Liver (tissue), 9 donors: ENCODE results near the gene SLC45A2. TPM values are rescaled to one million over a fixed set of nuclear protein-coding genes. Genes with fewer than 3 reads are reported as not detected.

Experiments
- DNase-seq: peaks from one replicate; pipeline ENCODE4 v3.0.0-alpha.2; 2017; ENCODE audit warnings: low spot score
- H3K27ac ChIP-seq, 2 donors: one replicate each; pipeline ENCODE4 v1.7.0; 2013; ENCODE audit warnings: inconsistent platforms in 2 of 2, low read length in 2 of 2, control low read depth in 1 of 2, low read depth in 1 of 2, mild to moderate bottlenecking in 1 of 2
- H3K27me3 ChIP-seq, 4 donors: one replicate each; pipeline versions ENCODE4 v1.6.1 to v1.7.0; 2013; ENCODE audit warnings: low read length in 3 of 4, inconsistent platforms in 1 of 4, mild to moderate bottlenecking in 1 of 4, moderate library complexity in 1 of 4; ENCODE audit not compliant: control insufficient read depth in 4 of 4, insufficient read depth in 4 of 4
- H3K36me3 ChIP-seq, 4 donors: one replicate each; pipeline versions ENCODE4 v1.6.1 to v1.7.0; 2013; ENCODE audit warnings: low read length in 3 of 4, mild to moderate bottlenecking in 3 of 4, low read depth in 1 of 4, moderate library complexity in 1 of 4; ENCODE audit not compliant: control insufficient read depth in 4 of 4, insufficient read depth in 3 of 4
- H3K4me1 ChIP-seq, 4 donors: one replicate each; pipeline versions ENCODE4 v1.6.1 to v1.7.0; 2013; ENCODE audit warnings: low read length in 3 of 4, mild to moderate bottlenecking in 3 of 4, moderate library complexity in 1 of 4; ENCODE audit not compliant: control insufficient read depth in 4 of 4, insufficient read depth in 4 of 4
- H3K4me3 ChIP-seq, 3 donors: one replicate each; pipeline versions ENCODE4 v1.6.1 to v1.7.0; 2013; ENCODE audit warnings: low read length in 3 of 3, control low read depth in 1 of 3, low read depth in 1 of 3, mild to moderate bottlenecking in 1 of 3
- H3K9ac ChIP-seq, 2 donors: one replicate each; pipeline ENCODE4 v1.7.0; 2013; ENCODE audit warnings: low read length in 2 of 2, mild to moderate bottlenecking in 2 of 2, moderate library complexity in 2 of 2, control low read depth in 1 of 2, low read depth in 1 of 2
- H3K9me3 ChIP-seq, 4 donors: one replicate each; pipeline versions ENCODE4 v1.6.1 to v1.7.0; 2013; ENCODE audit warnings: low read length in 3 of 4; ENCODE audit not compliant: control insufficient read depth in 4 of 4
- CTCF ChIP-seq: fragments of 150-350 bp; IDR thresholded peaks from 2 replicates; pipeline ENCODE4 v1.5.1; 2017; ENCODE audit warnings: improper control_type of control experiment, low read depth, low read length; ENCODE audit not compliant: missing input control
- EGR1 ChIP-seq, 2 donors: IDR thresholded peaks; 2 replicates each; pipeline ENCODE4 v1.6.1; 2016 to 2018; ENCODE audit warnings: antibody characterized with exemption in 2 of 2, low read depth in 2 of 2
- FOXA1 ChIP-seq: IDR thresholded peaks from 2 replicates; pipeline ENCODE4 v1.6.1; 2016; ENCODE audit warnings: antibody characterized with exemption
- FOXA2 ChIP-seq: IDR thresholded peaks from 2 replicates; pipeline ENCODE4 v1.6.1; 2016; ENCODE audit warnings: antibody characterized with exemption
- GABPA ChIP-seq, 2 donors: IDR thresholded peaks in 1 of 2; conservative IDR thresholded peaks in 1 of 2; 2 replicates each; pipeline ENCODE4 v1.6.1; 2016; ENCODE audit warnings: antibody characterized with exemption in 2 of 2, mild to moderate bottlenecking in 1 of 2, moderate library complexity in 1 of 2
- HNF4A ChIP-seq, 2 donors: conservative IDR thresholded peaks; 2 replicates each; pipeline ENCODE4 v1.6.1; 2016; ENCODE audit warnings: antibody characterized with exemption in 2 of 2, mild to moderate bottlenecking in 2 of 2
- HNF4G ChIP-seq: IDR thresholded peaks from 2 replicates; pipeline ENCODE4 v1.6.1; 2016; ENCODE audit warnings: antibody characterized with exemption
- JUND ChIP-seq, 2 donors: IDR thresholded peaks; 2 replicates each; pipeline ENCODE4 v1.6.1; 2016; ENCODE audit warnings: antibody characterized with exemption in 2 of 2
- MAX ChIP-seq: IDR thresholded peaks from 2 replicates; pipeline ENCODE4 v1.6.1; 2016; ENCODE audit warnings: antibody characterized with exemption
- NR2F2 ChIP-seq: IDR thresholded peaks from 2 replicates; pipeline ENCODE4 v1.6.1; 2016; ENCODE audit warnings: antibody characterized with exemption
- RAD21 ChIP-seq, 2 donors: IDR thresholded peaks; 2 replicates each; pipeline ENCODE4 v1.6.1; 2016; ENCODE audit warnings: antibody characterized with exemption in 2 of 2, mild to moderate bottlenecking in 2 of 2
- RXRA ChIP-seq, 2 donors: IDR thresholded peaks; 2 replicates each; pipeline ENCODE4 v1.6.1; 2017 to 2018; ENCODE audit warnings: antibody characterized with exemption in 2 of 2, mild to moderate bottlenecking in 1 of 2
- SP1 ChIP-seq: IDR thresholded peaks from 2 replicates; pipeline ENCODE4 v1.6.1; 2018; ENCODE audit warnings: antibody characterized with exemption, mild to moderate bottlenecking
- TAF1 ChIP-seq: conservative IDR thresholded peaks from 2 replicates; pipeline ENCODE4 v1.6.1; 2016; ENCODE audit warnings: antibody characterized with exemption, mild to moderate bottlenecking
- YY1 ChIP-seq: IDR thresholded peaks from 2 replicates; pipeline ENCODE4 v1.6.1; 2016; ENCODE audit warnings: antibody characterized with exemption, mild to moderate bottlenecking
- ZBTB33 ChIP-seq: IDR thresholded peaks from 2 replicates; pipeline ENCODE4 v1.6.1; 2016; ENCODE audit warnings: antibody characterized with exemption
- WGBS: extraction: QIAGEN DNeasy Blood & Tissue Kit; methylation state at CpG from one replicate; pipeline ENCODE4 v1.1.7; 2013; 5-methylcytosine and 5-hydroxymethylcytosine counted together
- polyA plus RNA-seq, 2 donors: library from polyadenylated mRNA; stranded (reverse) in 1 of 2; unstranded in 1 of 2; fragments of 200-250 nt in 1 of 2; fragments of >200 nt in 1 of 2; fragmentation: Nextera tagmentation in 1 of 2; extraction: Ambion mirVana in 1 of 2; gene quantifications; one replicate each; pipeline versions ENCODE4 v1.2.1 to v1.2.3, GENCODE V29; 2013 to 2015
- total RNA-seq, 2 donors: library from RNA; depleted of rRNA; stranded (reverse); fragments of >200 nt; gene quantifications; one replicate each; pipeline ENCODE4 v1.2.3, GENCODE V29; 2014
- TF ChIP-seq, protein P1 (sequence below): IDR thresholded peaks from 2 replicates; pipeline ENCODE4 v1.6.1; 2016; ENCODE audit warnings: antibody characterized with exemption, mild to moderate bottlenecking
- TF ChIP-seq, protein P2 (sequence below): IDR thresholded peaks from 2 replicates; pipeline ENCODE4 v1.6.1; 2016; ENCODE audit warnings: antibody characterized with exemption
- donor health status: healthy.
- donor health status: healthy.
- donor health status: healthy.
- donor health status: healthy.
- donor health status: healthy.

Gene SLC45A2
- total and polyA plus RNA-seq, 4 donors = 0.01 to 1.3 TPM; not detected in 2

GRCh38 chr5:33939556-33940262 is 44.8 kb downstream of the SLC45A2 start (continued):
- TF ChIP-seq NR2F2 (no peak), ZBTB33 (no peak)
- TF ChIP-seq, protein P1, sequence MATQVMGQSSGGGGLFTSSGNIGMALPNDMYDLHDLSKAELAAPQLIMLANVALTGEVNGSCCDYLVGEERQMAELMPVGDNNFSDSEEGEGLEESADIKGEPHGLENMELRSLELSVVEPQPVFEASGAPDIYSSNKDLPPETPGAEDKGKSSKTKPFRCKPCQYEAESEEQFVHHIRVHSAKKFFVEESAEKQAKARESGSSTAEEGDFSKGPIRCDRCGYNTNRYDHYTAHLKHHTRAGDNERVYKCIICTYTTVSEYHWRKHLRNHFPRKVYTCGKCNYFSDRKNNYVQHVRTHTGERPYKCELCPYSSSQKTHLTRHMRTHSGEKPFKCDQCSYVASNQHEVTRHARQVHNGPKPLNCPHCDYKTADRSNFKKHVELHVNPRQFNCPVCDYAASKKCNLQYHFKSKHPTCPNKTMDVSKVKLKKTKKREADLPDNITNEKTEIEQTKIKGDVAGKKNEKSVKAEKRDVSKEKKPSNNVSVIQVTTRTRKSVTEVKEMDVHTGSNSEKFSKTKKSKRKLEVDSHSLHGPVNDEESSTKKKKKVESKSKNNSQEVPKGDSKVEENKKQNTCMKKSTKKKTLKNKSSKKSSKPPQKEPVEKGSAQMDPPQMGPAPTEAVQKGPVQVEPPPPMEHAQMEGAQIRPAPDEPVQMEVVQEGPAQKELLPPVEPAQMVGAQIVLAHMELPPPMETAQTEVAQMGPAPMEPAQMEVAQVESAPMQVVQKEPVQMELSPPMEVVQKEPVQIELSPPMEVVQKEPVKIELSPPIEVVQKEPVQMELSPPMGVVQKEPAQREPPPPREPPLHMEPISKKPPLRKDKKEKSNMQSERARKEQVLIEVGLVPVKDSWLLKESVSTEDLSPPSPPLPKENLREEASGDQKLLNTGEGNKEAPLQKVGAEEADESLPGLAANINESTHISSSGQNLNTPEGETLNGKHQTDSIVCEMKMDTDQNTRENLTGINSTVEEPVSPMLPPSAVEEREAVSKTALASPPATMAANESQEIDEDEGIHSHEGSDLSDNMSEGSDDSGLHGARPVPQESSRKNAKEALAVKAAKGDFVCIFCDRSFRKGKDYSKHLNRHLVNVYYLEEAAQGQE = no peak

DNA sequence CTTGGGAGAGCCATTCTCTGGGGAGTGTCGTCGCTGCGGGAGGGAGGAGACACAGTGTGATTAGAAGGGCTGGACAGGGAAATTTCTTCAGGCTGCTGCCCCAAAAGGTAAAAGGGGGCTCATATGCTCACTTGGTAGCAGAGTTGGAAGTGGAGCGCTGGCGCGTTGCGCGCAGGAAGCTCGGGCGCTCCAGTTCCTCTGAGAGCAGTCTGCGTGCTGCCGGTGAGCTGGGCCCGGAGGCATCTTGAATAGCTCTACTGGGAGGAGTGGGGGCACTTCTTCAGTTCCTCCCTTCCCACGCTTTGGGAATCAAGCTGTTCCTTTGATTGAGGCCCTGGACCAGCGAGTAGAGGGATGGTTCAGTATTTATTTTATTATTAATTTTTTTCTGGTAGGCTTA is 45.6 kb downstream of the SLC45A2 start:
- Histone ChIP-seq H3K27me3 (peaks cover 3 to 13% (median 10%) of the 10 kb centered on the region in 4 donors), H3K27ac (no peak overlapping the region), H3K9ac (no peak overlapping the region), H3K4me3 (no peak overlapping the region), H3K4me1 (peaks cover 5 to 17% (median 11%) of the 10 kb centered on the region in 4 donors), H3K36me3 (no peaks in the 10 kb centered on the region), H3K9me3 (no peaks in the 10 kb centered on the region)
- TF ChIP-seq, protein P2, sequence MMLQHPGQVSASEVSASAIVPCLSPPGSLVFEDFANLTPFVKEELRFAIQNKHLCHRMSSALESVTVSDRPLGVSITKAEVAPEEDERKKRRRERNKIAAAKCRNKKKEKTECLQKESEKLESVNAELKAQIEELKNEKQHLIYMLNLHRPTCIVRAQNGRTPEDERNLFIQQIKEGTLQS = no peak
- TF ChIP-seq RXRA (IDR thresholded peaks at IDR 0.05) (no peak), HNF4A (conservative IDR thresholded peaks at IDR 0.05) (no peak), FOXA2 (no peak), NR2F2 (no peak), YY1 (no peak), TAF1 (no peak), RAD21 (IDR thresholded peaks at IDR 0.05) (no peak), CTCF (no peak), MAX (no peak), JUND (IDR thresholded peaks at IDR 0.05) (no peak), FOXA1 (no peak), SP1 (no peak), HNF4G (no peak), EGR1 (IDR thresholded peaks at IDR 0.05; ENCODE audit: low read depth in 2 of 2) (no peak), ZBTB33 (no peak), GABPA (IDR thresholded peaks at IDR 0.05 in 1 of 2, conservative IDR thresholded peaks at IDR 0.05 in 1 of 2) (no peak)
- TF ChIP-seq, protein P1 = no peak
- no peak for DNase-seq
- WGBS = 17% methylated on average over 15 of the region's 15 CpGs
